Measurements from ENCODE around the gene BCAS2. TPM values are rescaled to one million over a fixed set of nuclear protein-coding genes. Genes with fewer than 3 reads are reported as not detected.

BCAS2 gene
- polyA plus RNA-seq, 1 experiment, result 11.0 TPM

GRCh38 chr1:114610546-114611245 lies 29.3 kb upstream of the BCAS2 start:
- no peak for DNase-seq (ENCODE audit: low read depth)
- ChIA-PET POLR2A (no interaction called here), CTCF (interaction anchor here (0.6 kb wide), 1 partner anchor 308 kb away, joined by 4 read pairs; no protein-coding TSS in a partner anchor)
- no peak for TF ChIP-seq CTCF (IDR thresholded peaks at IDR 0.05; ENCODE audit: insufficient read depth, low read depth, low read length)
- no peaks in the 10 kb centered on the region for H3K27me3 ChIP-seq (ENCODE audit: control insufficient read depth, insufficient read depth, low read length)
- no peaks in the 10 kb centered on the region; the same call in 1 of the 2 replicates for H3K36me3 ChIP-seq (ENCODE audit: control insufficient read depth, insufficient read depth, low read length)
- H3K4me3 ChIP-seq (ENCODE audit: low read depth, low read length), result no peak overlapping the region

- POLR2A ChIA-PET, result no interaction called here
- TF ChIP-seq CTCF (IDR thresholded peaks at IDR 0.05; ENCODE audit: insufficient read depth, low read depth, low read length), result no peak
- no peaks in the 10 kb centered on the region; the same call in 1 of the 2 replicates for H3K36me3 ChIP-seq (ENCODE audit: control insufficient read depth, insufficient read depth, low read length)
- H3K27me3 ChIP-seq (ENCODE audit: control insufficient read depth, insufficient read depth, low read length), result no peaks in the 10 kb centered on the region
- no peak for DNase-seq (ENCODE audit: low read depth)
- CTCF ChIA-PET, result no interaction called here
- H3K4me3 ChIP-seq (ENCODE audit: low read depth, low read length), result no peak overlapping the region
Observed at GRCh38 chr1:114609826-114610225, 28.4 kb upstream of the BCAS2 start.

GRCh38 chr1:114609026-114609425 lies 27.6 kb upstream of the BCAS2 start:
- TF ChIP-seq CTCF (IDR thresholded peaks at IDR 0.05; ENCODE audit: insufficient read depth, low read depth, low read length), result no peak
- no peak for DNase-seq (ENCODE audit: low read depth)
- CTCF ChIA-PET, result no interaction called here
- Histone ChIP-seq H3K4me3 (ENCODE audit: low read depth, low read length) (no peak overlapping the region), H3K36me3 (ENCODE audit: control insufficient read depth, insufficient read depth, low read length) (no peaks in the 10 kb centered on the region; the same call in 1 of the 2 replicates), H3K27me3 (ENCODE audit: control insufficient read depth, insufficient read depth, low read length) (no peaks in the 10 kb centered on the region)
- POLR2A ChIA-PET, result no interaction called here

GRCh38 chr1:114607223-114607622 lies 25.8 kb upstream of the BCAS2 start:
- Histone ChIP-seq H3K36me3 (ENCODE audit: control insufficient read depth, insufficient read depth, low read length) (no peaks in the 10 kb centered on the region; the same call in 1 of the 2 replicates), H3K4me3 (ENCODE audit: low read depth, low read length) (no peak overlapping the region), H3K27me3 (ENCODE audit: control insufficient read depth, insufficient read depth, low read length) (no peaks in the 10 kb centered on the region)
- no peak for DNase-seq (ENCODE audit: low read depth)
- ChIA-PET POLR2A (no interaction called here), CTCF (interaction anchor here (0.8 kb wide), 1 partner anchor 15 kb away, joined by 3 read pairs; no protein-coding TSS in a partner anchor)
- TF ChIP-seq CTCF (IDR thresholded peaks at IDR 0.05; ENCODE audit: insufficient read depth, low read depth, low read length), result no peak

- CTCF ChIA-PET, result interaction anchor here (0.6 kb wide), 1 partner anchor 11 kb away, joined by 3 read pairs; no protein-coding TSS in a partner anchor
- no peak for DNase-seq (ENCODE audit: low read depth)
- no peak for TF ChIP-seq CTCF (IDR thresholded peaks at IDR 0.05; ENCODE audit: insufficient read depth, low read depth, low read length)
Observed at GRCh38 chr1:114597949-114598348, 16.5 kb upstream of the BCAS2 start.

More at GRCh38 chr1:114597949-114598348, 16.5 kb upstream of the BCAS2 start:
- H3K4me3 ChIP-seq (ENCODE audit: low read depth, low read length), result no peak overlapping the region
- POLR2A ChIA-PET, result no interaction called here
- no peaks in the 10 kb centered on the region for H3K27me3 ChIP-seq (ENCODE audit: control insufficient read depth, insufficient read depth, low read length)
- H3K36me3 ChIP-seq (ENCODE audit: control insufficient read depth, insufficient read depth, low read length), result no peaks in the 10 kb centered on the region

All from BJ (cell line).